Cardiac muscle cell (in vitro differentiated cells and primary cell): ENCODE data around the gene ADIG. TPM values are rescaled to one million over a fixed set of nuclear protein-coding genes. Genes with fewer than 3 reads are reported as not detected.

Experiments
- DNase-seq, 2 donors: peaks; one replicate each; pipeline versions ENCODE4 v3.0.0 to v3.0.0-alpha.2; 2010 to 2017; ENCODE audit warnings: low read depth in 1 of 2, low spot score in 1 of 2
- H3K27ac ChIP-seq: fragments of 200-600 bp; sonication (generic); 2 replicates; pipeline ENCODE4 v1.5.1; 2016
- H3K27me3 ChIP-seq: fragments of 200-600 bp; sonication (generic); 2 replicates; pipeline ENCODE4 v1.6.0; 2016; ENCODE audit warnings: control low read depth
- H3K36me3 ChIP-seq: fragments of 200-600 bp; sonication (generic); 2 replicates; pipeline ENCODE4 v1.5.1; 2016; ENCODE audit warnings: control low read depth
- H3K4me1 ChIP-seq: fragments of 200-600 bp; sonication (generic); 2 replicates; pipeline ENCODE4 v1.8.1; 2017; ENCODE audit warnings: low read depth, mild to moderate bottlenecking, mixed run types
- H3K4me3 ChIP-seq: fragments of 200-600 bp; sonication (generic); 2 replicates; pipeline ENCODE4 v1.5.1; 2016; ENCODE audit warnings: mild to moderate bottlenecking
- H3K9me3 ChIP-seq: fragments of 200-600 bp; sonication (generic); 2 replicates; pipeline ENCODE4 v1.5.1; 2017; ENCODE audit warnings: low read depth, mild to moderate bottlenecking, control low read depth
- CTCF ChIP-seq: IDR thresholded peaks from 2 replicates; pipeline ENCODE4 v1.5.1; 2012; ENCODE audit warnings: low read depth, mild to moderate bottlenecking, low read length
- polyA plus RNA-seq: library from polyadenylated mRNA; unstranded; fragments of >200 nt; fragmentation: Nextera tagmentation; extraction: Ambion mirVana; gene quantifications from 2 replicates; pipeline ENCODE4 v1.2.1, GENCODE V29; 2016
- total RNA-seq: library from RNA; depleted of rRNA; stranded (reverse); fragments of >200 nt; gene quantifications from 2 replicates; pipeline ENCODE4 v1.2.3, GENCODE V29; 2016

The ADIG gene
- total and polyA plus RNA-seq, 2 experiments from 2014 or later = not detected

DNA sequence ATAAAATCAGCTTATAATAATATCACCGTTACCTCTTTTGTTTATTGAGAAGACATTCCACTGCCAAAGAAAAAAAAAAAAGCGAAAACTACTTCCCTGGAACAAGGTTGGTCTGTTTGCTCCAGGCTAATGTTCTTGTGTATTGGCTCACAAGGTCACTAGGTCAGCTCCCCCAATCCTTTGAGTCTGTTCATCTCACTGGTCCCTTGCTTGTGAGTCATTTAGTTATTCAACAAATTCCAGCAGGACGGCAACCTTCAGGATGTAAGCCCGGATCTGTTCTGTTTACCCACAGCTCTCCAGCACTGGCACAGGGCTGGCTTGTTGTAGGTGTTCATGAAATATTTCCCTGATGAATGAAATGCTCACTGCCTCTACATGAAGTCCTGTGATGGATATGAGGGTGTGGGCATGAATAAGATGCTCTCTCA is 23.9 kb downstream of the ADIG start:
- peaks cover under 1% of the 10 kb centered on the region for H3K4me1 ChIP-seq
- peak in 1 of 2 donors; percentile 22 for DNase-seq

GRCh38 chr20:38607351-38607750 is 26.4 kb downstream of the ADIG start:
- H3K27me3 ChIP-seq = peaks cover 3% of the 10 kb centered on the region

More for the DNA sequence above, 23.9 kb downstream of the ADIG start:
- no peak overlapping the region for H3K27ac ChIP-seq
- no peaks in the 10 kb centered on the region for H3K36me3 ChIP-seq
- H3K27me3 ChIP-seq = peaks cover 22% of the 10 kb centered on the region
- no peaks in the 10 kb centered on the region for H3K9me3 ChIP-seq
- no peak for TF ChIP-seq CTCF
- H3K4me3 ChIP-seq = no peak overlapping the region

GRCh38 chr20:38608188-38608587 is 27.2 kb downstream of the ADIG start:
- Histone ChIP-seq H3K27ac (no peak overlapping the region), H3K9me3 (no peaks in the 10 kb centered on the region), H3K4me3 (no peak overlapping the region), H3K4me1 (no peaks in the 10 kb centered on the region), H3K36me3 (no peaks in the 10 kb centered on the region), H3K27me3 (no peaks in the 10 kb centered on the region)
- DNase-seq = no peak
- TF ChIP-seq CTCF = no peak

More at GRCh38 chr20:38607351-38607750, 26.4 kb downstream of the ADIG start:
- Histone ChIP-seq H3K4me1 (no peaks in the 10 kb centered on the region), H3K4me3 (no peak overlapping the region), H3K27ac (no peak overlapping the region), H3K36me3 (no peaks in the 10 kb centered on the region), H3K9me3 (no peaks in the 10 kb centered on the region)
- DNase-seq = no peak
- TF ChIP-seq CTCF = no peak

- DNase-seq = no peak
- no peak overlapping the region for H3K27ac ChIP-seq
- H3K36me3 ChIP-seq = no peaks in the 10 kb centered on the region
- H3K27me3 ChIP-seq = no peaks in the 10 kb centered on the region
- H3K4me3 ChIP-seq = no peak overlapping the region
- H3K9me3 ChIP-seq = no peaks in the 10 kb centered on the region
- H3K4me1 ChIP-seq = no peaks in the 10 kb centered on the region
- TF ChIP-seq CTCF = no peak
Observed at GRCh38 chr20:38609815-38610214, 28.8 kb downstream of the ADIG start.

DNA sequence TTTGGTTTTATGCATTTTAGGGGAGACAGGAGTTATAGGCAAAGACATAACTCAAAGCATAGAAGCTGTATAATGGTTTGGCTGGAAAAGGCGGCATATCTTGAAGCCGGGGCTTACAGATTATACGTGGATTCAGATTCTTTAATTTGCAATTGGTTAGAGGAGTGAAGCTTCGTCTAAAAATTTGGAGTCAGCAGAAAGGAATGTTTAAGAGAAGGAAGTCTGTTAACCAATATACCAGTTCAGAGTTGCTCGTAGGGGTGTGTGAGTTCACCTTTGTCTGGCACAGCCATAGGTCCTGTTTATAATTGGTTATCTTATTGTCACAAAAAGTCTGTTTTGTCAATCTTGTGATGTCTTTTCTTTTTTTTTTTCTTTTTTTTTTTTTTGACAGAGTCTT is 29.5 kb downstream of the ADIG start:
- DNase-seq = peak in 1 of 2 donors; percentile 25
- H3K4me1 ChIP-seq = no peaks in the 10 kb centered on the region
- TF ChIP-seq CTCF = no peak
- H3K27ac ChIP-seq = no peak overlapping the region
- H3K9me3 ChIP-seq = no peaks in the 10 kb centered on the region
- no peaks in the 10 kb centered on the region for H3K27me3 ChIP-seq
- H3K36me3 ChIP-seq = no peaks in the 10 kb centered on the region
- H3K4me3 ChIP-seq = no peak overlapping the region
